ENCODE measurements around the gene PIRT. TPM values are rescaled to one million over a fixed set of nuclear protein-coding genes. Genes with fewer than 3 reads are reported as not detected.

PIRT gene
- total RNA-seq, 2 experiments from 2014 or later = not detected

DNA sequence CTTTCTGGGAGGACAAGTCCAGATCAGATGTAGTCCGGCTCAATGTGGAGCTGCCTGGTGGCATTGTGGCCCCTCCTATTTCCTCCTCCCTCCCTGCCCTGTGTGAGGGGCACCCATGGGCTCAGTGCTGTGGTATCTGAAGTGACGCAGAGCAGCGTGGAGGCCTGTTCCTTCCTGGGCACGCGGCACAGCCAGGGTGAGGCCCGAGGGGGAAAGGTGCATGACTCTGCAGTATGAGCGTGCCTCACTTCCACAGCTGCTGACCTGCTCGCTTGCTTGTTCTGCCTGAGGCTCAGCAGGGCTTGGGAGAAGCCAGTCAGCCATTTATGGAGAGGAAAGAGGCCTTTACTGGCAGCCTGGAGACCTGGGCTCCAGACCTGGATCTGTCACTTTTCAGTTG, 45.7 kb downstream of the PIRT start:
- H3K36me3 Mint-ChIP-seq (ENCODE audit: low read depth) = no peaks in the 10 kb centered on the region
- H3K27me3 Mint-ChIP-seq = no peaks in the 10 kb centered on the region
- H3K27ac Mint-ChIP-seq = no peak overlapping the region
- POLR2A ChIA-PET = no interaction called here
- CTCF ChIA-PET = no interaction called here
- H3K4me3 Mint-ChIP-seq = no peak overlapping the region
- peaks cover 3% of the 10 kb centered on the region for H3K4me1 Mint-ChIP-seq
- no peaks in the 10 kb centered on the region for H3K9me3 Mint-ChIP-seq
- no peak for DNase-seq

DNA sequence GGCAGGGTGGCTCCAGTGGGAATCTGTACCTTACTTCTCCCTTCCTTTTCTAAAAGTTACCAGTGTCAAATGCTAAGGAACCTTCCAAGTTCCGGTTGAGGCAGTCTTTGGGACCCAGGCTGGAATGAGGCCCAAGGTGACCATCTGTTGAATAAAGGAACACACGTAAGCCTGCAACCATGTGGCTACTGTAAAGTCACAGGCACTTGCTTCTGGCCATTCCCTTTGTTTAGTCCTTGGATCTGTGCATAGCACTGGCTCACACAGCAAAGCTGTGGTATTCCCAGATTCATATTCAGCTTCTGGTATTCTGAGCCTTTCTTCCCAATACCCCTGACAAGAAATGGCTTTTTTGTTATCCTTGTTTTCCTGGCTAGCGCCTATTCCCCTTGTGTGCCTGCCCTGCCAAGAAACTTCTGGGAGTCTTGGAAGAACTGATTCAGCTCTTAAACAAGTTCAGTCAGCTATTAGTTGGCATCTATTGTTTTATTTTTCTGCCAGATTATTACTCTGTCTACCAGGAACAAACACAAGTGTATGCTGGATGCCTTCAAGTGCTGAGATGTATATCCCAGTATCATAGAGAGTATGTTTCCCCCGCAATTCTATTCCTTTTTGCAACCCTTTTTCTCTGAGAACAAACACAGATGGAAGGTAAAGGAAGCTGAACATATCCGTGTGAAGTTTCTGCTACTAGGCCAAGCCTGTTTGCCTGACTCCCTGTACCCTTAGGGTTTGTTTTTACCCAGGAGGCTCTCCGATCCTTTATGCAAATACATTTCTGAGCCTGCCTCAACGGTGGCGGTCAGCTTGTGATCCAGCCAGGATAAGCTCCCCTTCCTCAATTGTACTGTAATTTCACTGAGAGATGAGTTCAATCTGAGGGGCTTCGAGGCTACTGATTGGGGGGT, 47.1 kb downstream of the PIRT start:
- Mint-ChIP-seq H3K36me3 (ENCODE audit: low read depth) (no peaks in the 10 kb centered on the region), H3K4me1 (peaks cover 3% of the 10 kb centered on the region), H3K27ac (no peak overlapping the region), H3K4me3 (no peak overlapping the region), H3K9me3 (no peaks in the 10 kb centered on the region), H3K27me3 (no peaks in the 10 kb centered on the region)
- DNase-seq = no peak
- ChIA-PET CTCF (interaction anchor here (0.6 to 1.2 kb wide), 2 partner anchors 22 to 998 kb away, joined by 3 to 6 read pairs; no protein-coding TSS in a partner anchor), POLR2A (no interaction called here)

DNA sequence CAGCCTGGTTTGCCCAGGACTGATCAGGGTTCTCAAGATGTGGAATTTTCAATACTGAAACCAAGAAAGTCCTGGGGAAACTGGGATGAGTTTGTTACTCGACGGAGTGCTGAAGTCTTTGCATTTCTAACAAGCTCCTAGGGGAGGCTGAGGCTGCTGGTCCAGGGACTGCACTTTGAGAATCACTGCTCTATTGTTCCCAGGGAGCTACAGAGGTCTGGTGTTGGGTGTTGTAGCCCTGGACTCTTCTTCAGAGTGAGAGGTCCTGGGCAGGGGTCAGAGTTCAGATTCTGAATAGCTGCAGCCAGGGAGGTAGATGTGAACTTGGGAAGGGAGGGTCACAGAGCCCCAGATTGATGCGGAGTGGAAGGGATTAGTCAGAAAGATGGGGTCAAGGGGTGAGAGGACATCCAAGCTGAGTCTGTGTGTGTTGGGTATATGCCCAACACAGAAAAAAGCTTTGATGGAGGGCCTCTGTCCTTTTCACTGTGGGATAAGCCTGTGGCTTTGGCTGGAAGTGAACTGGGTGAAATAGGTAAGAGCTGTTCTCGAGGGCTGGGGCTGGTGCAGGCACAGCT, 48.1 kb downstream of the PIRT start:
- DNase-seq = no peak
- Mint-ChIP-seq H3K9me3 (no peaks in the 10 kb centered on the region), H3K4me3 (no peak overlapping the region), H3K27ac (no peak overlapping the region), H3K4me1 (peaks cover 3% of the 10 kb centered on the region), H3K27me3 (peaks cover 1% of the 10 kb centered on the region), H3K36me3 (ENCODE audit: low read depth) (no peaks in the 10 kb centered on the region)
- ChIA-PET POLR2A (no interaction called here), CTCF (interaction anchor here (1.2 kb wide), 1 partner anchor 23 kb away, joined by 3 read pairs; no protein-coding TSS in a partner anchor)

DNA sequence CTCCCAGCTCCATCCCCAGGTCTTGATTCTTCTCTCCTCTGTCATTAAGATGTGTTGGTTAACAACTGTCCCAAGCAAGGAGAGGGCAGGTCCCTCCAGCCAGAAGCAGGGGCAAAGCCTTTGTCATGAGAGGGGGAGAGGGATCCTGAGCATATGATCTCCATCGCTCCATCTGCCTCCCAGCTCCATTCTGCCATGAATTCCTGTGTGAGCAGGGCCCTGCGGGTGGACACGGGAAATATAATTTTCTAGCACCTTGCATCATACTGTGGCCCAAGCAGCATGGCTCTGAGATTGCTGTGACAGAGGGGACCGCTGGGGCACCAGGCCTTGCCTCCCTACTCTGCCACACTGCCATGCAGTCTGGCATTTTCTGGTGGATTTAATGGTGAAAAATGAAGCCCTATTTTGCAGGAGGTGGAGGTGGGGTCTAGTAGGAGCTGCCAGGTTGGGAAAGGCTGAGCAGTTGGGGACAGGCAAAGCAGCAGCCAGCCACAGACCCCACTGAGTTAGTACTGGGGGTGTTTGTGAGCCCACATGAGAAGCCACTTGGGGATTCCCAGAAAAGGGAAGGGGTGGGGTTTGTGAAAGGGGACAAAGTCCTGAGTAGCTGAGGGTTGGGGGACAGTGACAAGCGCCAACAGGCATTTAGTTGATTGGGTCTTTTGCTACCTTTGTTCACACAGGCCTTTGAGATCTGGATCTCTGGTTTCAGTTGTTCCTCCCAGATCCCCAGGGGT, 50.4 kb downstream of the PIRT start:
- no peak overlapping the region for H3K27ac Mint-ChIP-seq
- peaks cover 10% of the 10 kb centered on the region for H3K27me3 Mint-ChIP-seq
- ChIA-PET CTCF (no interaction called here), POLR2A (no interaction called here)
- no peaks in the 10 kb centered on the region for H3K36me3 Mint-ChIP-seq (ENCODE audit: low read depth)
- no peak for DNase-seq
- no peak overlapping the region for H3K4me3 Mint-ChIP-seq
- no peaks in the 10 kb centered on the region for H3K9me3 Mint-ChIP-seq
- no peaks in the 10 kb centered on the region for H3K4me1 Mint-ChIP-seq

- ChIA-PET CTCF (no interaction called here), POLR2A (no interaction called here)
- Mint-ChIP-seq H3K36me3 (ENCODE audit: low read depth) (no peaks in the 10 kb centered on the region), H3K4me1 (no peaks in the 10 kb centered on the region), H3K27me3 (peaks cover 10% of the 10 kb centered on the region), H3K4me3 (no peak overlapping the region), H3K27ac (no peak overlapping the region), H3K9me3 (no peaks in the 10 kb centered on the region)
- no peak for DNase-seq
These were observed 52.6 kb downstream of the PIRT start for GRCh38 chr17:10785295-10785694.

DNA sequence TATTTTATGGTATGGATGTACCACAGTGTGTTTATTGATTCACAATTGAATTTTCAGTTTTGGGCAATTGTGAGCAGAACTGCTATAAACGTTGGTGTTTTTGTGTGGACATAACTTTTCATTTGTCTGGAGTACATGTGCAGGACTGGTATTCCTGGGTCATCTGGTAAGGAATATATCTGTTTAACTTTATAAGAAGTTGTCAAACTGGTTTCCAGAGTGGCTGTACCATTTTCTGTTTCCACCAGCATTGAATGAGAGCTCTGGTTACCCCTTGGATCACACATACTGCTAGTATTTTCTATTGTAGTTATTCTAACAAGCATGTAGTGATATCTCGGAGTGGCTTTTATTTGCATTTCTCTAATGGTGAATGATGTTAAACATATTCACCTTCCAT, 58.3 kb downstream of the PIRT start:
- H3K4me3 Mint-ChIP-seq = no peak overlapping the region

DNA sequence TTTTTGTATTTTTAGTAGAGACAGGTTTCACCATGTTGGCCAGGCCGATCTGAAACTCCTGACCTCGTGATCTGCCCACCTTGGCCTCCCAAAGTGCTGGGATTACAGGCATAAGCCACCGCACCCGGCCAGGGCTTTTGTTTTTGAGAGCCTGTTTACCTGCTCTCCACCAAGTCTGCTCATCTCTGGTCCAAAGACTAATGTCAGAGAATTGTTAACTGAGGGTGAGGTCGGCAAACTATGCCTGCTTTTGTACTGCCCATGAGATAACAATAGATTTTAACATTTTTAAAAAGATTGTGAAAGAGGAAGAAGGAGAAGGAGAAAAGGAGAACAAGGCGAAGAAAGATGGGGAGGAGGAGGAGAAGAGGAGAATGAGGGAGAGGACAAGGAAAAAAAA, 60.0 kb downstream of the PIRT start:
- H3K4me1 Mint-ChIP-seq = no peaks in the 10 kb centered on the region

More for the DNA sequence above, 58.3 kb downstream of the PIRT start:
- Mint-ChIP-seq H3K4me1 (no peaks in the 10 kb centered on the region), H3K9me3 (peaks cover 6% of the 10 kb centered on the region), H3K36me3 (ENCODE audit: low read depth) (no peaks in the 10 kb centered on the region), H3K27ac (no peak overlapping the region), H3K27me3 (peaks cover 8% of the 10 kb centered on the region)
- POLR2A ChIA-PET = no interaction called here
- no peak for DNase-seq
- CTCF ChIA-PET = no interaction called here

DNA sequence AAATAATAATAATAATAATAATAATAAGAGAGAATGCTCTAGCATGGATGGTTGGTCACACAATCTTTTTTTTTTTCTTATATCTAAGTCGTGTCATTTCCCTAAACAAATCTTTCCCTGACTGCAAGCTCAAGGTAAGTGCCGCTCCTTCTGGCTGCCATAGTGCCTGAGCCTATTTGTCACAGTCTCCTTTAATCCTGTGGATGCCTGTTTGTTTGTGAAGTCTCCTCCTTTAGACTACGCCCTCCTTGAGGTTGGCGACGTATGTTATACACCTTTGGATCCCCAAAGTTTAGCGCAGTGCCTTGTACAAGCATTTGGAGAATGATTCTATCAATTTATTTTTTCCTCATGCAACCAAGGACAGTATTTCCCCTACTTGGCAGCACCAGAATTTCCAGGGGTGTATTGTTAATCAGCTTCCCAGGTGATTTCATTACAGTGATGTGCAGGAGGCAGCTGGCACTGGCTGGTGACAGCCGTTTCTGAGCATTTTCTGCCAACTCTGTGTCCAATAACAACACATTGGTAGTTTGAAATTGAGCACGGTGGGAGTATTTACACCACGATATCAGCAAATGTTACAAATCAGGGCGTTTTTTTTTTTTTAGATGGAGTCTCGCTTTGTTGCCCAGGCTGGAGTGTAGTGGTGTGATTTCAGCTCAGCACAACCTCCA, 60.6 kb downstream of the PIRT start:
- peaks cover 9% of the 10 kb centered on the region for H3K9me3 Mint-ChIP-seq
- POLR2A ChIA-PET = no interaction called here
- H3K36me3 Mint-ChIP-seq (ENCODE audit: low read depth) = no peaks in the 10 kb centered on the region

More for the DNA sequence above, 60.0 kb downstream of the PIRT start:
- Mint-ChIP-seq H3K27ac (no peak overlapping the region), H3K27me3 (peaks cover 3% of the 10 kb centered on the region), H3K4me3 (no peak overlapping the region), H3K36me3 (ENCODE audit: low read depth) (no peaks in the 10 kb centered on the region), H3K9me3 (peaks cover 6% of the 10 kb centered on the region)
- ChIA-PET CTCF (interaction anchor here (0.6 kb wide), 1 partner anchor 1122 kb away, joined by 5 read pairs; no protein-coding TSS in a partner anchor), POLR2A (no interaction called here)
- DNase-seq = no peak

DNA sequence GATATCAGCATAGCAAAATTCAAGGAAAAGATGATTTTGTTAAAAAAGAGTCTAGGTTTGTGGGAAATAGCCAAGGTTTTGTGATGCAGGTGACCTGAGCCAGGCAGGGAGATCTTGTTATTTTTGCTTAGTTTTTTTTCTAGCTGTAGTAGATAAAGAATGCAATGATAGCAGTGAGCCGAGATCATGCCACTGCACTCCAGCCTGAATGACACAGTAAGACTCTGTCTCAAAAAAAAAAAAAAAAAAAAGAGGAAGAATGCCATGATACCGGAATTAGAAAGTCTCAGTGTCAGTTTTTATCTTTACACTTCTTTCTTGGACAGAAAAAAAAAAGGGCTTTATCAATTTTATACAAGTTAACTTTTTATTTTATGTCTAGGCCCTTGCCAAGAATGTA, 61.5 kb downstream of the PIRT start:
- ChIA-PET CTCF (no interaction called here), POLR2A (no interaction called here)
- no peaks in the 10 kb centered on the region for H3K27me3 Mint-ChIP-seq
- no peaks in the 10 kb centered on the region for H3K4me1 Mint-ChIP-seq
- H3K4me3 Mint-ChIP-seq = no peak overlapping the region
- H3K9me3 Mint-ChIP-seq = peaks cover 11% of the 10 kb centered on the region
- no peak for DNase-seq
- no peak overlapping the region for H3K27ac Mint-ChIP-seq
- H3K36me3 Mint-ChIP-seq (ENCODE audit: low read depth) = no peaks in the 10 kb centered on the region

More for the DNA sequence above, 60.6 kb downstream of the PIRT start:
- no peak for DNase-seq
- CTCF ChIA-PET = no interaction called here
- H3K4me3 Mint-ChIP-seq = no peak overlapping the region
- H3K27me3 Mint-ChIP-seq = no peaks in the 10 kb centered on the region
- H3K27ac Mint-ChIP-seq = no peak overlapping the region
- no peaks in the 10 kb centered on the region for H3K4me1 Mint-ChIP-seq

- no peak overlapping the region for H3K27ac Mint-ChIP-seq
- H3K4me3 Mint-ChIP-seq = no peak overlapping the region
- DNase-seq = no peak
- ChIA-PET POLR2A (no interaction called here), CTCF (no interaction called here)
- H3K36me3 Mint-ChIP-seq (ENCODE audit: low read depth) = no peaks in the 10 kb centered on the region
- peaks cover 11% of the 10 kb centered on the region for H3K9me3 Mint-ChIP-seq
- no peaks in the 10 kb centered on the region for H3K27me3 Mint-ChIP-seq
- no peaks in the 10 kb centered on the region for H3K4me1 Mint-ChIP-seq
These were observed 62.0 kb downstream of the PIRT start for GRCh38 chr17:10775740-10776356.

DNA sequence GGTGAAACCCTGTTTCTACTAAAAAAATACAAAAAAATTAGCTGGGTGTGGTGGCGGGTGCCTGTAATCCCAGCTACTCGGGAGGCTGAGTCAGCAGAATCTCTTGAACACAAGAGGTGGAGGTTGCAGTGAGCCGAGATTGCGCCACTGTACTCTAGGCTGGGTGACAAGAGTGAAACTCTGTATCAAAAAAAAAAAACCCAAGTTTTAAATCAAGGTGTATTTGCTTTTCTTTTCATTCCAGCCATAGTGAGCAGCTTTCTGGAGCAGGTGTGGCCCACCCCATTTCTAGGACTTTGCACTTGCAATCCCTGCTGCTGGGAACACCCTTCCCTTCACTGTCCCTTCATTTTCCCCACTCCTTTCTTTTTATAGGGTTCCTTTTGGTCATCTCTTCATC, 62.8 kb downstream of the PIRT start:
- Mint-ChIP-seq H3K36me3 (ENCODE audit: low read depth) (no peaks in the 10 kb centered on the region), H3K27me3 (no peaks in the 10 kb centered on the region), H3K4me1 (no peaks in the 10 kb centered on the region), H3K9me3 (peaks cover 11% of the 10 kb centered on the region), H3K4me3 (no peak overlapping the region), H3K27ac (no peak overlapping the region)
- no peak for DNase-seq
- ChIA-PET POLR2A (no interaction called here), CTCF (no interaction called here)

DNA sequence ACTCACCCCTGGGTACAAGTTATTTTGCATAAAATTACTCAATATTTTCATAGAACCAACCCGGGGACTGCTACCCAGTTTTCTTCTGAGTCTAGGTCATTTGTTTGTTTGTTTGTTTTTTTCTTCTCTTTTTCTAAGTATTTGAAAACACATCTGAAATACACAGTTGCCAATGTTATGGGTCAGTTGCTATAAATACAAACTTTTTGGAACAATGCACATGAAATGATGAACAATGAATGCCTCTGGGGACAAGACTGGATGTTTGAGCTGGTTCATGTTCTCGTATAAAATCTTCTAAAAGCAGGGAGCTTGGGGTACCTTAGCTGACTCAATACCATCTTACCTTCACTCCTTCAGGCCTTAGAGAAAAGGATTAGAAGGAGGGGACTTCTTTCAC, 64.5 kb downstream of the PIRT start:
- Mint-ChIP-seq H3K4me3 (no peak overlapping the region), H3K4me1 (no peaks in the 10 kb centered on the region), H3K36me3 (ENCODE audit: low read depth) (no peaks in the 10 kb centered on the region), H3K27me3 (no peaks in the 10 kb centered on the region), H3K27ac (no peak overlapping the region), H3K9me3 (peaks cover 11% of the 10 kb centered on the region)
- ChIA-PET CTCF (interaction anchor here (0.8 to 1.4 kb wide), 2 partner anchors 26 to 956 kb away, joined by 3 read pairs; no protein-coding TSS in a partner anchor), POLR2A (interaction anchor here (0.6 kb wide), 1 partner anchor 49 kb away, joined by 3 read pairs; no protein-coding TSS in a partner anchor)
- DNase-seq = no peak
